ENCODE results near the gene CGB5. TPM values are rescaled to one million over a fixed set of nuclear protein-coding genes. Genes with fewer than 3 reads are reported as not detected.

The CGB5 gene
- total and polyA plus RNA-seq, 2 donors (not counting 1 experiment from before 2014, with no cell fraction given): not detected

DNA sequence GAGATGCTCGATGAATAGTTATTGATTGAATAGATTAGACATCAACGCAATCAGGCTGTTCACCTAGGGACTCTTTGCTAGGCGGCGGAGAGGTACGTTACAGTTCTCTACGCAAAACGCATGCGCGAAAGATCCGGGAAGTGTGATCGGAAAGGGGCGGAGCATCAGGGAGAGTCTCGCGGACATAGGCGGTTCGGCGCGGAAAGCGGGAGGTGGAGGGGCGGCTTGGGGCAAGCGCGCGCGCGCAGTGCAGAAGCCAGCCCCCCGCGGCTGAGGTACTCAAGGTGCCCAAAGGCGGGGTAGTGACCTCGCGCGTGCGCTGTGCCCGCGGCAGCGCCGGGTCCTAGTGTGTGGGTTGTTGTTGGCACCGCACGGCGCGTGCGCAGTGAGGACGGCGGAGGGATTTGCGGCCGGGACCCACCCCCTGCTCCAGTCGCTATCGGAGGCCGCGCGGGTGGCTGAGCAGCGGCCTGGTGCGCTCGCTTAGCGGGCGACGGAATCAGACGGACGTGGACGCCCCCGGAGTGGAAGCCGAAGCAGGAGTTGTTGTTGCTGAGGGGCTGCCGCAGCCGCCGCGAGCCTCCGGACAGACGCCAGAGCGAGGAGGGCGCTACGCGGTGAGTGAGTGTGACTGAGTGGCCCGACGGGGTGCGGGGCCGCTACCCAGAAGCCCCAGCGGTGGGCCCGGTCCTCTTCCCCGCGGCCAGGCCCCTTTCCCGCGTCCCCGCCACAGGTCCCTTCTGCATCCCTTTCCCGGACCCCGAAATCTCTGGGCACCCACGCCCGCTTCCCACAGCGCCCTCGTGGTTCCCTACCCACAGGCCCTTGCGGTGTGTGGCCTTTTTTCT is 41.6 kb downstream of the CGB5 start, which contains the start of gene SNRNP70:
SNRNP70 (plus strand) TSS at position 432 of the 848 bp plus-strand sequence. CDS start 964 bp downstream, outside the sequence.
- DNase-seq (peak; percentile 100), ATAC-seq (ENCODE audit: low read depth) (peak; percentile 95)
- peaks cover 5% of the 10 kb centered on the region for H3K27me3 Mint-ChIP-seq
- ChIA-PET POLR2A (no interaction called here), CTCF (no interaction called here)
- H3K27ac Mint-ChIP-seq: peak within 1 kb of the TSS; percentile 87
- Histone ChIP-seq H3K4me1 (ENCODE audit: control insufficient read depth in 2 of 2, insufficient read depth in 2 of 2, low read length in 2 of 2) (peaks cover 20 to 28% of the 10 kb centered on the region in 2 donors), H3K79me2 (ENCODE audit: control insufficient read depth, insufficient read depth, low read length) (peaks cover 47% of the 10 kb centered on the region), H2AFZ (ENCODE audit: insufficient read depth, low read depth, low read length, poor library complexity, severe bottlenecking) (peak within 1 kb of the TSS; percentile 88), H3K27ac (ENCODE audit: low read length in 2 of 2) (peak within 1 kb of the TSS; percentile 66 to 90), H3K4me2 (replicated peaks; ENCODE audit: low read depth, low read length, poor library complexity, severe bottlenecking) (peak within 1 kb of the TSS; percentile 93), H3K9ac (ENCODE audit: low read length) (peak within 1 kb of the TSS; percentile 90), H3K4me3 (ENCODE audit: control extremely low read depth in 1 of 5, extremely low read depth in 1 of 5, insufficient read depth in 1 of 5, low read depth in 2 of 5, low read length in 4 of 5) (peak within 1 kb of the TSS; percentile 74 to 89 (median 82)), H4K20me1 (ENCODE audit: control insufficient read depth, insufficient read depth, low read length, poor library complexity, severe bottlenecking) (peaks cover 43% of the 10 kb centered on the region), H3K27me3 (replicated peaks in 1 of 4; ENCODE audit: control extremely low read depth in 1 of 4, control insufficient read depth in 3 of 4, insufficient read depth in 4 of 4, low read length in 3 of 4) (peaks cover 0 to 3% (median 0%) of the 10 kb centered on the region in 4 experiments), H3K36me3 (replicated peaks in 1 of 2; ENCODE audit: control extremely low read depth in 1 of 2, control insufficient read depth in 1 of 2, extremely low read depth in 1 of 2, insufficient read depth in 2 of 2, low read length in 1 of 2) (peaks cover 0 to 29% of the 10 kb centered on the region in 2 experiments), H3K9me3 (ENCODE audit: control extremely low read depth in 1 of 3, control insufficient read depth in 2 of 3, insufficient read depth in 1 of 3, low read length in 2 of 3) (peaks cover 0 to 4% (median 0%) of the 10 kb centered on the region in 3 donors)
- under 1% methylated on average over 89 of the region's 89 CpGs for WGBS (ENCODE audit: insufficient coverage)
- H3K4me3 Mint-ChIP-seq: peak within 1 kb of the TSS; percentile 93
- no peaks in the 10 kb centered on the region for H3K9me3 Mint-ChIP-seq (ENCODE audit: insufficient read depth)
- H3K4me1 Mint-ChIP-seq: peaks cover 33% of the 10 kb centered on the region
- no peak for TF ChIP-seq CTCF (IDR thresholded peaks at IDR 0.05)
- no peak for TF ChIP-seq EZH2 (IDR thresholded peaks at IDR 0.05; ENCODE audit: borderline replicate concordance, insufficient read depth, low read depth, low read length, poor library complexity, severe bottlenecking)
- intact Hi-C loops (cut with micrococcal nuclease): loop anchor here (1.0 to 10.0 kb wide), 8 partner anchors 29 to 792 kb away; partner anchors contain the start of genes AKT1S1, C19orf73, GYS1 and LIN7B
